HG02588 (cell line): Measurements from ENCODE around the gene FKBP3.
"Not testable (repeated sequence)": the region's sequence is repeated elsewhere in the genome, so short reads cannot be mapped to it uniquely, and the experiment has no call there.

Experiments used
- ATAC-seq: cut with Tn5 transposase; IDR thresholded peaks from one replicate; pipeline ENCODE4 v1.9.1; 2021; ENCODE audit warnings: mild to moderate bottlenecking, moderate library complexity; ENCODE audit not compliant: unreplicated experiment

FKBP3 gene

GRCh38 chr14:45134051-45134958 is at the start of gene FKBP3:
Gene FKBP3, minus strand, starts transcription at chr14:45134481. Its CDS starts 25 bp downstream, at chr14:45134456.
- peak; percentile 90 for ATAC-seq

DNA sequence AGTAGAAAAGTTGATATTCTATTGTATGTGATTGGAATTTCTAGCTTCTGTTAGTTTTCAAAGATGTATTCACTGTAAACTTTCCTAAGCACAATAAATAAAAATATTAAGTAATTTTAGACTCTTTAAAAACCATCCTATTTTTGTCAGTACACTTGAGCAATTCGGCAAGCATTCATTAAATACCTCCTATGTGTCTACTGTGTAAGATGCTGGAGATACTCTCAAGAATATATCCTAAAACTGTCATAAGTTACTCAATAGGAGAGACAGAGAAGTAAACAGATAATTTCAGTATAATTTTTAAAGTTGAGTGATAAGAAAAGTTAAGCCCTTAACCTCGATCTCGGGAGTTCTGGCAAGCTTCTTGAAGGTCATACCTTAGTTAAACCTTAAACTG is 47.5 kb upstream of the FKBP3 start:
- no peak for ATAC-seq

DNA sequence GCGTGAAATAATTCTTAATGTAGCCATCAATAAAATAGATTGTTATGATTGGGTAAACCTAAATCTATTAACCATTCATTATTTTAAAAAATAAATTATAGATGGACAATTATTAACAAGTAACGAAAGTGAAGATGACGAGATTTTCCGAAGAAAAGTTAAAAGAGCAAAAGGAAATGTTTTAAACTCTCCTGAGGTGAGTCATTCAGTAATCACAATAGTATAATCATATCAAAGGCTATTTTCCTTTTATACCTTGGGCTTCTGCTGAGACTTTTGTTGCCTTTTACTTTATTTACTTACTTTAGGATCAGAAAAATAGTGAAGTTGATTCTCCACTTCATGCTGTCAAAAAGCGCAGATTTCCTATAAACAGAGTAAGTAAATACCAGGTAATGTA is 47.0 kb upstream of the FKBP3 start:
- ATAC-seq = no peak

DNA sequence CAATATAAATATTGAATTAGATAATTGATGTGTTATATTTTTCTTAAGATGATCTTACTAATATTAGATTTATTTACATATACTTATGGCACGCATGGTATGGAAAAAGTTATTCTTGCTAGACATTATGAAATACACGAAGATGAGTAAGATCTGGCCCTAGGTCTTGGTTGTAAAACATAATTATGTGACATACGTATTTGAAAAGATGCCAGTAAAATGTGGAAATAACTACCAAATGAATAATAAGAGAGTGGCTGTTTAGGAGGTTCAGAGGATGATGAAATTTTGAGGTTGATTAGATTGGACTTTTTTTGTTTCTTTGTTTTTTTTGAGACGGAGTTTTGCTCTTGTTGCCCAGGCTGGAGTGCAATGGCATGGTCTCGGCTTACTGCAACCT is 42.8 kb upstream of the FKBP3 start:
- ATAC-seq = no peak

DNA sequence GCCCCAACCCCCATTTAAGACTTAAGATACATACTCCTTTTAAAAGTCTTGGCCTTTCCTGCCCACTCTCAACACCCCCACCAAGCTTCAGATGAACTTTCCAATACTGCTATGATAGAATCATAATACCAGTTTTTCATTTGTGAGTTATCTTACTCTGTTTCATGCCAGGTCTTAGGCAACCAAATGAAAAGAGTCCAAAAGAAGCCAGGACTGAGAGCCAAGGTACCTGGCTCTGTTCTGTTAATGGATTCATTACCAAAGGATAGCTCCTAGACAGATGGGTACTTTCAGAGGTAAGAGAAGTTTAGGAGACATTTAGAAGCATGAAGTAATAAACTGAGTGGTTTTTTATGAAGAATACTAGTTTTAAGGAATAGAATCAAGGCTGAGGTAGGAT is 35.6 kb upstream of the FKBP3 start:
- no peak for ATAC-seq

- no peak for ATAC-seq
Observed at GRCh38 chr14:45156067-45156466, 21.8 kb upstream of the FKBP3 start.

DNA sequence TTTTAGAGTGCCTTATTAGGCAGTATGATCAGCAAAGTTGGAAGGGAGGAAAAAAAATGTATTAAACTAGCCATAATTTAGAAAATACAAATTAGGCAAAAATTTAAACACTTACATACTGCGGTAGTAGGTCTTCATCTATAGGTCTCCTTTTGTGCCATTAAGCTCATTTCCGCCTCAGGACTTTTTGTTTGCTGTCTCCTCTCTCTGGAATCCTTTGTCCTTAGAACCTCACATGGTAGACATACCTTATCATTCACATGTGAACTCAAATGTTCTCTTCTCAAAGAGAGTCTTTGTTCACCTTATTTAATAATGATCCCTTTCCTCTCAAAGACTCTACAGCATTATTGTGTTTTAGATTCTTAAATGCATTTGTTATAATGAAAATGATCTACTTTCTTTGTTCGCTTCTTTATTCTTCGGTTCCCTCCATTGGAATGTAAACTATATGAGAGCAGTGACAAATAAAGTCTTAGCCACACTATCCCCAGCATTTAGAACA is 16.2 kb upstream of the FKBP3 start:
- no peak for ATAC-seq

DNA sequence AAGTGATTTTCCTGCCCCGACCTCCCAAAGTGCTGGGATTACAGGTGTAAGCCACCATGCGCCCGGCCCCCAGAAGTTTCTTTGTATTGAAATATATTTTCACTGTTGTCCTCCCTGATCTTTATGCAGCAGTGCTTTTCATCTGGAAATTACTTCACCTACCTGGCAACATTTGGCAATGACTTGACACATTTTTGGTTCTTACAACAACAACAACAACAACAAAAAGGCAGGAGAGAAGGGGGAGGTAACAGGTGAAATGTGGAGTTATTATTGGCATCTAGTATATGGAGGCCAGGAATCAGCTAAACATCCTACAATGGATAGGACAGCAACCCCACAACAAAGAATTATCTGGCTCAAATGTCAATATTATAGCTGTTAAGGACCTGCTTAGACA is 15.3 kb upstream of the FKBP3 start:
- no peak for ATAC-seq

DNA sequence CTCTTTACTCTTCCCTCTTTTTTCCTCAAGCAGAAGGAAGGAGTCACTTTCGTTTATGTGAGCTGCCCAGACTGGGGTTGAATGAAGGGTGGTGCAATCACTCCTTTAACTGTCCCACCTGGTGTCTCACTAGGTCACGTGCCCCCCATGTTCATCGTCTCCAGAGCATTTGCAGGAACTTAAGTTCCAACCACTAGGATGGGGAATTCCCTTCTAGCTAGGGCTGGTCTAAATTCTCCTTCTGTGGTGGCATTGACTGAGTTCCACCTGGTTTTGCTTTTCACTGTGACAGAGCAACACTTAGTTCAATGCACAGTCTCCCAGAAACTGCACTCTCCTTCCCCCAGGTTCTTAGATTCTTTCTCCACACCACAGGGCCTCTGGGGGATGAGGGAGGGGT is 10.9 kb upstream of the FKBP3 start:
- ATAC-seq = peak; percentile 66

- peak; percentile 52 for ATAC-seq
Observed at GRCh38 chr14:45144658-45145057, 10.4 kb upstream of the FKBP3 start.

GRCh38 chr14:45142083-45142482 is 7.8 kb upstream of the FKBP3 start:
- ATAC-seq = not testable (repeated sequence)

DNA sequence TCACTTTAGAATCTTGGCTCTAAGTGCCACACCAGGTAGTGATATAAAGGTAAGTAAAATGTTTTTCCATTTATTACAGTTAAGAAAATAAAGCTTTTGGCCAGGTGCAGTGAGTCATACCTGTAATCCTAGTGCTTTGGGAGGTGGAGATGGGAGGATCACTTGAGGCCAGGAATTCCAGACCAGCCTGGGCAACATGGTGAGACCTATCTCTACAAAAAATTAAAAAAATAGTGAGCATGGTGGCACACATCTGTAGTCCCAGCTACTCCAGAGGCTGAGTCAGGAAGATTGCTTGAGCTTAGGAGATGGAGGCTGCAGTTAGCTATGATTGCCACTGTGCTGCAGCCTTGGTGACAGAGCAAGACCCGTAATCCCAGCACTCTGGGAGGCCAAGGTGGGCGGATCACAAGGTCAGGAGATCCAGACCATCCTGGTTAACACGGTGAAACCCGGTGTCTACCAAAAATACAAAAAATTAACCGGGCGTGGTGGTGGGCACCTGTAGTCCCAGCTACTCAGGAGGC is 6.4 kb upstream of the FKBP3 start:
- no peak for ATAC-seq

DNA sequence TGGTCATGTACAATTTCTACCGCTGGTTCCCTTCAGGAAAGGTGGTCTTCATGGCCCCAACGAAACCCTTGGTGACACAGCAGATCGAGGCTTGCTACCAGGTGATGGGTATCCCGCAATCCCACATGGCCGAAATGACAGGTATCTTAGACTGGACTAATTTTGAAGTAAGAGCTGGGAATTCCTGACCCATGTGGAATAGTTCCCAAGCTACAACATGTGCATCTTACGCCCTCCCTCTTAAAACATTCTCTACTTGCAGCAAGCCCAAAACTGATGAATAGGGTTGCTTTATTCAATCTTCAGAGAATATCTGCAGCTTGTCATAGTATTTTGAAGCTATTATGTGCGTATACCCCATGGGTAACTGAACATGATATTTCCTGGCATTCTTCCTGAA is 2.1 kb upstream of the FKBP3 start:
- ATAC-seq = no peak

- ATAC-seq = peak; percentile 30
Observed at GRCh38 chr14:45135659-45136395, 1.5 kb upstream of the FKBP3 start, which contains the start of gene FANCM. Gene FANCM, plus strand, starts transcription at chr14:45135930. Its CDS starts 102 bp downstream, at chr14:45136032.

- no peak for ATAC-seq
Observed at GRCh38 chr14:45135156-45135555, 875 bp upstream of the FKBP3 start.

- no peak for ATAC-seq
Observed at GRCh38 chr14:45133683-45134050, 614 bp downstream of the FKBP3 start.

GRCh38 chr14:45128963-45129629 is 5.2 kb downstream of the FKBP3 start:
- no peak for ATAC-seq

GRCh38 chr14:45125754-45126153 is 8.5 kb downstream of the FKBP3 start:
- ATAC-seq = no peak

DNA sequence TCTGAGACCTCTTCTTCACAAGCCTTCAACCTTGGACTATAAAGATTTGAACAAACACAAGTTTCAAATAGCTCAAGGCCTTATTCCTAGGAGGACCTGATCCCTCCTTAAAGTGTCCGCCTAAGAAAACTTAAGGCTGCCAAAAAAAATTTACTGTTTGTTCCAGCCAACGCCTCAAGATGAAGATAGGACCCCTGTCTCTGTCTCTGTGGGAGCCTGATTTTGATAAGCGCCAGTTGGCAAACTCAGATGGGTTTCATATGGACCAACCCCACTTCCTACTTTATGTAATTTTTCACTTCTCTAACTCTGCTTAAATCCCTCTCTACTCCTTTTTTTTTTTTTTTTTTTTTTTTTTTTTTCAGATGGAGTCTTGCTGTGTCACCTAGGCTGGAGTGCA is 11.0 kb downstream of the FKBP3 start:
- ATAC-seq = no peak

DNA sequence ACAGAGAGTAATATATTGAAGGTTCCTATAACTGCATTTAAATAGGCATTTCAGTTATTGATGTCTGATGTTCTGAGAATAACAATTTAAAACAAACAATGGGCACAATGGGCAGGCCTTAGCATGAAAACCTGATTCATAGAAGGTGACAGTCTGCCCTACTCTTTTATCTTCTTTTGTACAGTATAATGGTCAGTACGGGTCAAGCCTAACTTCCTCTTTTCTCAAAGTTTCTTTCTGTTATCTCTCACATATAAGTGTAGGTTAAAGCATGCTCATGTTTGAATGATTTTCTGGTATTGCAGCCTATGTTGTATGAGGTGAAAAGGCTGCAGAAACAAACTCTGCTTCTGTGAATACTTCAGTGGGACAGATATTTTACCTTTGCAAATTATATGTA is 14.2 kb downstream of the FKBP3 start:
- no peak for ATAC-seq

- ATAC-seq = no peak
Observed at GRCh38 chr14:45118594-45118993, 15.7 kb downstream of the FKBP3 start.
